NCI-H460 (cell line): Measurements from ENCODE around the gene CCDC28A. TPM values are rescaled to one million over a fixed set of nuclear protein-coding genes. Genes with fewer than 3 reads are reported as not detected.

Experiments used
- DNase-seq: peaks from one replicate; pipeline ENCODE4 v3.0.0-alpha.2; 2016; ENCODE audit warnings: low read depth; ENCODE audit errors: extremely low read depth
- total RNA-seq: library from RNA; depleted of rRNA; stranded (reverse); fragments of >200 nt; shearing (Covaris generic); gene quantifications from 2 replicates; pipeline ENCODE4 v1.2.3, GENCODE V29; 2014; rRNA removed

Gene CCDC28A
- total RNA-seq, 1 experiment from 2014 or later, result 13.2 TPM

DNA sequence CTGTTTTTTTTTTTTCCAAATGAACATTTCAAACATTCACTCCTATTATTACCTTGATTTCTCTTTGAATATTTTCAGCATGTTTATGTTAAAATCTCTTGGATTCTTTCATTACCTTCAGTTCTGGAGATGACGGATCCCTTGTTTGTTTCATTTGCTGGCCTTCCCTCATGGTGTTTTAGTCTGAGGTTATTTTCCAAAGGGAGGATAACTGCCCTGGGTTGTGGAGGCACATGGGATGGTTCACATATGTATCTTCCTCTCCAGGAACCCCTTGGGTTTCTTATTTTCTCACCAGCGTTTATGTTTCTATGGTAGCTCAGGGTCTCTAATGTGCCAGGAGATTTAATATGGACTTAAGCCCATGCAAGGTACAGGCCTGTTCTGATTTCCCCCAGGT is 58.6 kb downstream of the CCDC28A start:
- no peak for DNase-seq

DNA sequence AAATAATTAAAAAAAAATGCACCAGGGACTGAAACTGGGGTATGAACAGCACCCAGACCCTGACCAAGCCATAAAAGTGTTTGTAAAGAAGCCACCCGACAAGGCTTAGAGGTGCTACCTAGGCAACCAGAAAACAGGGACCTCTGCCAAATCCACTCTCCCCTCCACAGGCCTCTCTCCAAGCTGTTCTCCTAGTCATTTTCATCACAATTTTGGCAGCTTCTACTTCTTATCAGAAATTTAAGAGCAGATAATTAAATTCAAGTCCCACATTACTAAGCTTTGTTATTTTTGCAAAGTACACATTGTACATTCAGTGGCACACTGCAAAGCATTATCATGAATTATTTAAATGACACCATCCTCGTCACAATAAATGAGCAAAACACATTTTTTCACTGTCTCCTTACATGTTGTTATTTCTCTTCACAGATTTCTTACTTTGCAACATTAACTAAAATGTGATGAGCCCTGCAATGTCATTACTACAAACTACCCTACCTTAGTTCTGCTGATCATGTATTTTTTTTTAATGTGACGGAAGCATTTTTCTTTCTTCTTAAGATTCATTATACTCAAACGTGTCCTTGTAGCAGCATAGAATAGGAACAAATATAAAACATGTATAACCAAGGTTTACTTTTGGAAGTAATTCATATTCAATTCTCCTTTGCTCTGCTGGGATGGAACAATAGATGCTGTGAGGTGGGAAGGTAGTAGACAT is 60.4 kb downstream of the CCDC28A start:
- no peak for DNase-seq

GRCh38 chr6:138837246-138837645 is 63.7 kb downstream of the CCDC28A start:
- no peak for DNase-seq

Other genes with a start within 250 kb of the CCDC28A start
- not detected in 2 replicates for gene ECT2L, start 22.3 kb downstream of the CCDC28A start, total RNA-seq
- gene REPS1, start 214.5 kb downstream of the CCDC28A start, total RNA-seq, result 59.5 and 61.2 TPM in 2 replicates